ENCODE measurements around the gene PRMT1.
"Not testable (repeated sequence)": the region's sequence is repeated elsewhere in the genome, so short reads cannot be mapped to it uniquely, and the experiment has no call there.

PRMT1 gene

GRCh38 chr19:49677231-49677900, at the start of gene PRMT1:
Gene PRMT1, plus strand, starts transcription at chr19:49677271. Its CDS starts 10 bp downstream, at chr19:49677281.
- no peak for DNase-seq (ENCODE audit: low spot score)
- FAIRE-seq, result no peak

DNA sequence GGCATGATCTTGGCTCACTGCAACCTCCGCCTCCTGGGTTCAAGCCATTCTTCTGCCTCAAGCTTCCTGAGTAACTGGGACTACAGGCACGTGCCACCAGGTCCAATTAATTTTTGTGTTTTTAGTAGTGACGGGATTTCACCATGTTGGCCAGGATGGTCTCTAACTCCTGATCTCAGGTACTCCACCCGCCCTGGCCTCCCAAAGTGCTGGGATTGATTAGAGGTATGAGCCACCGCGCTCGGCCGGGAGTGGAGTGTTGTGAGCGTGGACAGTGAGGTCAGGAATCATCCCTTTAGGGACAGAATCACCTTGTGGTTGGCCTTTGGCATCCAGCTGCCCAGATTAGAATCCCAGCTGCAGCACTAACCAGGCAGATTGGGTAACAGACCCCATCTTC, 47.4 kb upstream of the PRMT1 start:
- FAIRE-seq, result no peak
- no peak for DNase-seq (ENCODE audit: low spot score)

DNA sequence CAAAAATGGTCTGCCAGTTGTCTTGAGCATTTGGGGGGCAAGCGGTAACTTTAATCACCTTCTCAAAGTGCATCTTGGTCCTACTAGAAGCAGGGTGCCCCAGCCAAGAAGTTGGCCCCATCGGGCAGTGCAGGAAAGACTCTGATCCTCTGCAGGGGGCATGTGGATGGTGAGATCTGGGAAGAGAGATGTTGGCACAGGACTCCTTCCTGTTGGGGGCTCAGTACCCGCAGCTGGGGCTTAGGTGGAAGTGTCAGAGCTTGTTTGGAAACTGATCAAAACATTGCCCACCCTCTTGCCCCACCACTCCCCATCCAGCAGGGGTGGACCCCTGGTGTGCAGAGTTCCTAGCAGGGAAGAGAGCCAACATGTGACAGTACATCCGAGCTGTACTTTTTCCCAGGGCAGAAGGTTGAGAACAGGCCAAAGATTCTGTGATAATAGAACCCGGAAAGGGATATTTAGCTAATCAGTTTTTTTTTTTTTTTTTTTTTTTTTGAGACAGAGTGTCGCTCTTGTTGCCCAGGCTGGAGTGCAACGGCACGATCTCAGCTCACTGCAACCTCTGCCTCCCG, 46.0 kb upstream of the PRMT1 start:
- FAIRE-seq, result no peak
- DNase-seq (ENCODE audit: low spot score), result no peak

GRCh38 chr19:49631610-49632192, 45.4 kb upstream of the PRMT1 start:
- DNase-seq (ENCODE audit: low spot score), result no peak
- no peak for FAIRE-seq

GRCh38 chr19:49632576-49632975, 44.5 kb upstream of the PRMT1 start:
- no peak for DNase-seq (ENCODE audit: low spot score)
- no peak for FAIRE-seq

DNA sequence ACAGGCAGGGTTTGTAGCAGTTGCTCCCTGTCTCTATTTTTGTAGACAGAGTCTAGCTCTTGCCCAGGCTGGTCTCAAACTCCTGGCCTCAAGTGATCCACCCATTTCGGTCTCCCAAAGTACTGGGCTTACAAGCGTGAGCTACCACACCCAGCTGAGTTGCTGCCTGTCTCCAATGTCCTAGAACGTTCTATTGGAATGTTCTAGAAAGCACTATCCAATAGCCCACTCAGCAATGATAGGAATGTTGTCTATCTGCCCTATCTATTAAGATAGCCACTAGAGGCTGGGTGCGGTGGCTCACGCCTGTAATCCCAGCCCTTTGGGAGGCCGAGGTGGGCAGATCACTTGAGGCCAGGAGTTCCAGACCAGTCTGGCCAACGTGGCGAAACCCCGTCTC, 43.8 kb upstream of the PRMT1 start:
- not testable (repeated sequence) for DNase-seq (ENCODE audit: low spot score); FAIRE-seq

DNA sequence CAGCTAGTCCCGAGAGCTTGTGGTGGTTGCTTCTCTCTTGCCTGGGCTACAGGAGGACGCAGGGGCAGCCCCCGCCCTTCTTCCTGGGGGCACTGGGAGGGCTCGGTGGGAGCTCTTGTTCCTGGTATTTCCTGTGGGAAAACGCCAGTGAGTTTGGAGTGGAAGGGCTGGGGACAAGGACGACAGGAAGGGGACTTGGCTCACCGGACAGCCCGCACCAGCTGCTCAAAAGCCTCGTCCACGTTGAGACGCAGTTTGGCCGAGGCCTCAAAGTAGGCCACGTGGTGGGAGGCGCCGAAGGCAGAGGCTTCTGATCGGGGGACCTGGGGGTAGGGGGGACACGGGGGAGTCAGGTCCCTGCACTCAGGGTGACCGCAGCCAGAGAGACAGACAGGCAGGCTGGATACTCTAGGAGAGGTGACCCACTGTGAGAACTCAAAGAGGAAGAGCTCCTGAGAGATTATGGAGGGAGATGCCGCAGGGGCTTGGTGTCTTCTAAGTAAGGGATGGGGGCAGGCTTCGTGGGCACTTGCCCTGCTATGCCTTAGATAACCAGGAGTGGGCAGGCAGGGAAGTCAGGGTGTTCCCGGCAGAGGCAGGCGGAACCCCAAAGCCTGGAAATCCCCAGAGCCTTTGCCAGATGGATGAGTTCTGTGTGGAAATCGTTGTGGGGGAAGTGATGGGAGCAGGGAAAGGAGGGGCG, 41.4 kb upstream of the PRMT1 start:
- FAIRE-seq (no peak), DNase-seq (ENCODE audit: low spot score) (no peak)

GRCh38 chr19:49636233-49636932, 40.7 kb upstream of the PRMT1 start:
- FAIRE-seq (no peak), DNase-seq (ENCODE audit: low spot score) (no peak)

GRCh38 chr19:49637821-49638738, 39.0 kb upstream of the PRMT1 start:
- FAIRE-seq, result peak; percentile 20

DNA sequence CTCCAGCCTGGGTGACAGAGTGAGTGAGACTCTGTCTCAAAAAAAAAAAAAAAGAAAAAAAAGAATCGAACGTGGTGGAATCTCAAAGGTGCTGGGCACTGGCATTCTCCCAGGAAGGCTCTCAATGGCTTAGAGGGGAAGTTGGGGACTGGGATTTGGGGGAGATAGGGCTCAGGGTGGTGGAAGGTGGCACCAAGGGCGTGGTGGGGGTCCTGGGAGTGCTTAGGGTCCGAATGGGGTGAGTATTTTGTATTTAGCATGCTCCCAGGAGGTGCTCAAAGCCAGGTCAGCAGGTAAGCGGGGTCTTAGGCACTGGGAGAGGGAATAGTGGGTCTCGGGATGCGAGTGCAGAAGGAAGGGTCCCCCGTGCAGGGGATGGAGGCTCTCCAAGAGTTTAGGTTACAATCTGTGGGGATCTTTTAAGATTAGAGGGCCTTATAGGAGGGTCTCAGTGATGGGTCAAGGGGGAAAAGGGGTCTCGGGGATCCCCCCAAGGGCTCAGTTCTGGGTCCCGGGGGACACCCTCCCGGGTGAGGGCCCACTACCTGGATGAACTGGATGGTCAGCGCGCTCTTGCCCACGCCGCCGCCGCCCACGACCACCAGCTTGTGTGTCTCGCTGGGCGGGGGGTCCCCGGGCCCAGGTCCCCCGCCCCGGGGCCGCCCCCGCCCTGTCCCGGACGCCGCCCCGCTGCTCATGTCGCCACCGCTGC, 37.5 kb upstream of the PRMT1 start:
- FAIRE-seq, result no peak
- DNase-seq (ENCODE audit: low spot score), result no peak

More at GRCh38 chr19:49637821-49638738, 39.0 kb upstream of the PRMT1 start:
- DNase-seq (ENCODE audit: low spot score), result peak; percentile 66

- DNase-seq (ENCODE audit: low spot score) (peak; percentile 99), FAIRE-seq (peak; percentile 93)
Measured at GRCh38 chr19:49640113-49640898, 36.8 kb upstream of the PRMT1 start, which contains the start of gene RRAS. Gene RRAS, minus strand, starts transcription at chr19:49640143. Its CDS starts 45 bp downstream, at chr19:49640098.

- DNase-seq (ENCODE audit: low spot score), result peak; percentile 95
- peak; percentile 79 for FAIRE-seq
Measured at GRCh38 chr19:49641688-49642491, 35.2 kb upstream of the PRMT1 start, which contains the start of gene SCAF1. Gene SCAF1, plus strand, starts transcription at chr19:49642209. Its CDS starts 2,818 bp downstream, at chr19:49645027.

DNA sequence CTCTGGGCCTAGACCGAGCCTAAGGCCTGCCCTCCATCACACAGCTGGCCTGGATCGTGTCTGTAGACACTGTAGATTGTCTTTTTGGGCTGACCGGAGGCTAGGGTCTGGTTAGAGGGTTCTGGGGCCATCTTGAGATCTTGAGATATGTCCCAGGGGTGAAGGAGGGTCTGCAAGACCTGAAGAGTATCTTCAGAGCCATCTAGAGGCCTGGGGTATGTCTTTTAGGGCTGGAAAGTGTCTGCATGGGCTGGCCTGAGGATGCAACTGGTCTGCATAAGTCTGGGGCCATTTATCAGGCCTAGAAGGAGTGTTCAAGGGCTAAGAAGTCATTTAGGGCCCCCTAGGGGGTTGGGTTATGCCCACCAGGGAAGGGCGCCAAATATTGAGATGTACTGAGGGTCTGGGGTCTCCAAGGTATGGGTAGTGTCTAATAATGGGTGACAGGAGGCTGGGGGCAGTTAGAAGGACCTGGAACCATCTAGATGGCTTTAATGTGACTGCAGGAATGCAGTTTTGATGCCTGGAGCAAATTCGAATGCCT, 34.5 kb upstream of the PRMT1 start:
- DNase-seq (ENCODE audit: low spot score) (no peak), FAIRE-seq (no peak)

GRCh38 chr19:49643466-49643865, 33.6 kb upstream of the PRMT1 start:
- no peak for DNase-seq (ENCODE audit: low spot score)
- FAIRE-seq, result no peak

DNA sequence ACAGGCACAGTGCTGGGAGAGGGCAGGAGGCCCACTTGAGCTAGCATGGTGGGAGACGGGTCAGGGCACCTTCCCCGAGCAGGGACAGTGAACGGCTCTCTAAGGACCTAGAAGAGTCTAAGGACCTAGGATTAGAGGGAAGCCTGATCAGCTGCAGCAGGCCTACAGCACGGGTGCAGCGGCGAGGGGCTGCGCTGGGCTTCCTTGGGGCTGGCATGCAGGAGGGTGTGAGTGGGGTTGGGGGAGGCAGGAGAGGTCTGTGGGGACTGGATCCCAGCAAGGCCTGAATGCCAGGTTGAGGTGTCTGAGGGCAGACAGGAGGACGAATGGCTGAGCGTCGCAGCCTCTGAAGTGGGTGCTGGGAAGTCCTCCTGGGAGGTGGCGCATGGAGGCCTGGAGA, 31.5 kb upstream of the PRMT1 start:
- FAIRE-seq (no peak), DNase-seq (ENCODE audit: low spot score) (no peak)

DNA sequence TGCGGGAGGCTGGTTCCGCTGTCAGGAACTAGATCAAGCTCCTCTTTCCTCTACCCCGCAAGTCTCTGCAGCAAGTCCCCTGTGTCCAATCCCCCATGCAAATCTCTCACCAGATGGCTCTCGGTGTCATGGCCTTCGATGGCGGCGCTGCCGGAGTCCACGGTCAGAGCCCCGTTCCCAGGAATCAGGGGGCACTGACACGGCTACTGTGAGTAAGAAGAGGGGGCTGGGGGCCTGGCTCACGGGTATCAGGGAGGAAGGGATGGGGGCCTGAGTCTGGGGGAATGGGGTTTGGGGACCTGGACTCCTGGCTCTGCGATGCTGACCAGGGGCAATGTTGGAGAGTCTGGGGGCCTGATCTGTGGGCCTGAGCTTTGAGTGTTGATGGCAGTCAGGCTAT, 31.1 kb upstream of the PRMT1 start:
- FAIRE-seq (no peak), DNase-seq (ENCODE audit: low spot score) (no peak)

DNA sequence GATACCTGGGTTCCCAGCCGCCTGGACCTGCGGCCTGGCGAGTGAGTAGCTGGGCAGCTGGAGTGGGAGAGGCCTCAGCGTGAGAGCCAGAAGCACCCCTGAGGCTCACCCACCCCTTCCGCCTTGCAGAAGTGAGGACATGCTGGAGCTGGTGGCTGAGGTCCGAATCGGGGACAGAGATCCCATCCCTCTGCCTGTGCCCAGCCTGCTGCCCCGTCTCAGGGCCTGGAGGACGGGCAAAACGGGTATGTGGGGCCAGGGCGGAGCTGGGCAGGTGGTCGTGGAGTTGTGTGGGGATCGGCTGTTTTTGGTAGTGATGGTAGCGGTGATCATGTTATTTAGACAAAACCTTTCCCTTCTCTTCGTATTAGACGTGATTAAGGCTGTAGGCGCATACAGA, 30.5 kb upstream of the PRMT1 start:
- no peak for FAIRE-seq
- DNase-seq (ENCODE audit: low spot score), result no peak

All from RCC 7860 (cell line).